ENCODE measurements around the gene AQP2.

AQP2 gene

DNA sequence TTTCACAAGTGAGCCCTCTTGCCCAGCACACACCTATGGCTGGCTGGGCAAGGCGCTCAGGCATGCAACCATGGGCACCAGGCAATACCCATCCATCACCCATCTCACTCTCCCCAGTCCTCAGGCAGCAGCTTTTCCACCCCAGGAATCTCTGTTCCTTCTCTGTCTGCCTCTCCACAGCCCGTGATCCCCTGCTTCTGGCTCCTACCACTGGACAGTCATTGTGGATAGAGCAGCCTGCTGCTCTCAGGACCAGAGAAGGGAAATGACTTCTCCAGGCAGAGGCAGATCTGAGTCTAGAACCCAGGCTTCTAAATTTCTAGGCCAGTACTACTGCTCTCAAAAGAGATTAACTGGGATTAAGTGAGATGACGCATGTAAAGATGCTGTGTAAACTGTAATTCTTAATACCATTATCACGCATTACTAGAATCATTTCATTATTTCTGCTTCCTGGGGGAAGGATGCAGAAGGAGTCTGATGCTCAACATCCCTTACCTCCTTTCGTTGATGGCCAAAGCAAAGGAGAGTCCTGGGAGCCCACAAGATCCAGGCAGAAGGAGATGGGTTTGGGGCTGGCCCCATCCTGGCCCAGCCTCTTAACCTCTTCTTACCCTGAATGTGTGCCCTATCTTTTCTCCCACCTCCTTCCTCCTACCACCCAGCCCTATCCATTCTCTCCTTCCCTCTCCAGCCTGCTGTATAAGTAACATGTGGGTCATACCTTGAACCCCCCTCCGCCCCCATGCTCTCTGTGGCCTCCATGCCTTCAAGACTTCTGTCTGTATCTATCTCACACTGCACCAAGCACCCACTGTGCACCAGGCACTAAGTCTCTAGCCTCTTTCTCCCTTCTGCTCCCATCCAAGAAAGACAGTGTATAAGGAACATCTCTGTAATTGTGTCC lies 6.4 kb downstream of the AQP2 start:
- H3K27me3 ChIP-seq = no peaks in the 10 kb centered on the region
- no peak for DNase-seq
- TF ChIP-seq, protein P1, sequence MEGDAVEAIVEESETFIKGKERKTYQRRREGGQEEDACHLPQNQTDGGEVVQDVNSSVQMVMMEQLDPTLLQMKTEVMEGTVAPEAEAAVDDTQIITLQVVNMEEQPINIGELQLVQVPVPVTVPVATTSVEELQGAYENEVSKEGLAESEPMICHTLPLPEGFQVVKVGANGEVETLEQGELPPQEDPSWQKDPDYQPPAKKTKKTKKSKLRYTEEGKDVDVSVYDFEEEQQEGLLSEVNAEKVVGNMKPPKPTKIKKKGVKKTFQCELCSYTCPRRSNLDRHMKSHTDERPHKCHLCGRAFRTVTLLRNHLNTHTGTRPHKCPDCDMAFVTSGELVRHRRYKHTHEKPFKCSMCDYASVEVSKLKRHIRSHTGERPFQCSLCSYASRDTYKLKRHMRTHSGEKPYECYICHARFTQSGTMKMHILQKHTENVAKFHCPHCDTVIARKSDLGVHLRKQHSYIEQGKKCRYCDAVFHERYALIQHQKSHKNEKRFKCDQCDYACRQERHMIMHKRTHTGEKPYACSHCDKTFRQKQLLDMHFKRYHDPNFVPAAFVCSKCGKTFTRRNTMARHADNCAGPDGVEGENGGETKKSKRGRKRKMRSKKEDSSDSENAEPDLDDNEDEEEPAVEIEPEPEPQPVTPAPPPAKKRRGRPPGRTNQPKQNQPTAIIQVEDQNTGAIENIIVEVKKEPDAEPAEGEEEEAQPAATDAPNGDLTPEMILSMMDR (IDR thresholded peaks at IDR 0.05; ENCODE audit: low read depth, low read length) = no peak
- H3K4me1 ChIP-seq = peaks cover 2% of the 10 kb centered on the region; the same call in 1 of the 2 replicates
- H3K9me3 ChIP-seq = no peaks in the 10 kb centered on the region
- no peak overlapping the region for H3K4me3 ChIP-seq (ENCODE audit: low read depth, low read length)
- no peaks in the 10 kb centered on the region for H3K36me3 ChIP-seq

DNA sequence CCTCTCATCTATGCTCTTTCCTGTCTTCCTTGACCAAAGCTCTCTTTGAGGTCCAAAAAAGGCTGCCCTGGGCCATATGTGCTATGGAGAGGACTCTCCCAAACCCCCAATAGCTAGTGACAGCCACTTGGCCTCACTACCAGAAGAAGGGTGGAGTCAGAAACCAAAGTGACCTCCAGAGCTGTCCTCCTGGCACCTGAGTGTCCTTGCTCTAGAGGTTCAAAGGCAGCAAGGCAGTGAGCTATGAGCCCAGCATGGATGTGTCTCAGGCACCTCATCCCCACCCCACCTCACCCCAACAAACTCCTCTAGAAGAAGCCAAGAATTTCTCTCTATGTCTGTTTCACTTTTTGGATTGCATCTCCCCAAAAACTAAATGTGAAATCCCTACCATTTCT lies 7.0 kb downstream of the AQP2 start:
- DNase-seq = no peak
- TF ChIP-seq, protein P1 (IDR thresholded peaks at IDR 0.05; ENCODE audit: low read depth, low read length) = no peak
- H3K36me3 ChIP-seq = no peaks in the 10 kb centered on the region
- no peaks in the 10 kb centered on the region for H3K27me3 ChIP-seq
- no peaks in the 10 kb centered on the region for H3K9me3 ChIP-seq
- no peak overlapping the region for H3K4me3 ChIP-seq (ENCODE audit: low read depth, low read length)
- peaks cover 2% of the 10 kb centered on the region; the same call in 1 of the 2 replicates for H3K4me1 ChIP-seq

DNA sequence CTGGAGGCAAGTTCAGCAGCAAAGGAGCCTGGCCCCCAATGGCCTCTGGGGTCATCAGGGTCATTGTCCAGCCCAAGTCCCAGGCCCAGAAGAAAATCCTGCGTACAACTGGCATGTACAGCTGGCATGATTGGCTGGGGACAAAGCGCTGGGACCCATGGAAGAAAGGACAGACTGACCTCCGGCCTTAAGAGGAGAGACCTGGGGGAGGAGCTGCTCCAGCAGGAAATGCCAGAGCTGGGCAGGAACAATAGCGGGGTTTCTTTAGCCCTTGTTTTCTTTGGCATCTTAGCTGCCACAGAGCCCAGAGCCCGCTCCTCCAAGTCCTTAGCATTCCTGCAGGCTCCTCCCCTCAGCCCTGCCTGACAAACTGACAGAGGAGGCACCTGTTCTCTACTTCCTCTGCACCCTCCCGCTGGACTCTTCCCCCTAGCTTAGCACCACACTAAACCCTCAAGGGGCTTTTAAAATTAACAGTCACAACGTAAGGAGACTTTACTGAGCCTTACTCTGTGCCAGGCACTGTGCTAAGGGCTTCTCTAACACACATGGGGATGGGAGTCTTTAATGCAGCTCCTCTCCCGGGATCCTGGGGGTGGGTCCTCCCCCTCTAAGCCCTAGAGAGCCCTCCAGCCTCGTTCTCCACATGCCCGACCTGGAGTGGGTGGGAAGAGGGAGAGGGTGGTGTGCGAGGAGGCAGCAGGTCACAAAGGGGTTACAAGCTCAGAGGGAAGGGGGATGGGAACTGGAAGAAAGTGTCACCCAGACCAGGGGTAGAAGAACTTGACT lies 9.3 kb downstream of the AQP2 start:
- DNase-seq = no peak
- TF ChIP-seq, protein P1 (IDR thresholded peaks at IDR 0.05; ENCODE audit: low read depth, low read length) = no peak
- Histone ChIP-seq H3K9me3 (no peaks in the 10 kb centered on the region), H3K4me1 (no peaks in the 10 kb centered on the region), H3K36me3 (no peaks in the 10 kb centered on the region), H3K4me3 (ENCODE audit: low read depth, low read length) (no peak overlapping the region), H3K27me3 (no peaks in the 10 kb centered on the region)

DNA sequence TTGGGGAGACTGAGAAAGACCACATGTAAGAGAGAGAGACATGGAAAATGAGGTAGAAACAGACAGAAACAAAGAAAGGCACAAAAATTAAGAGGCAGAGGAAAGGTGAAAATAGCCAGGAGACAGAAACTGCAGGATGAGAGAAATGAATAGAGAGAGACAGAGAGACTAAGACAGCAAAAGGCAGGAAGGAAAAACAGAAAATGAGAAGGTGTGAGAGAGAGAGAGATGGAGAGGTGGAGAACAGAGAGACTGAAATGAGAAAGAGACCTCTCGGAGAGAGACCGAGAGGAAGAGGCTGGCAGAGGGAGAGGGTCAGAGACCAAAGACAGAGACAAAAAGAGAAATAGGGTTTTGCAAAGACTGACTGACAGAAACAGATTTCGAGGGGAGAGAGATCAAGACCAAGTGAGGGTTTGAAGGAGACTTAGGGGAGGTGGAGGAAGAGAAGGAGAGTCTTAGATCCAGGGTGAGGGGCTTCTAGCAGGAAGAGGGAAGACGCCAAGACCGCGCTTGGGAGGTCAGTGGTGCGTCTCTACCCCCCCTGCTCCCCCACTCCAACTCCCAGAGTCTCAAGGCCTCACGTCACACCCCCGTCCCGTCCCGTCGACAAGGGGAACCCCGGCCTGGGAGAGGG lies 10.1 kb downstream of the AQP2 start:
- TF ChIP-seq, protein P1 (IDR thresholded peaks at IDR 0.05; ENCODE audit: low read depth, low read length) = no peak
- no peaks in the 10 kb centered on the region for H3K27me3 ChIP-seq
- no peaks in the 10 kb centered on the region for H3K9me3 ChIP-seq
- no peaks in the 10 kb centered on the region for H3K4me1 ChIP-seq
- DNase-seq = no peak
- H3K4me3 ChIP-seq (ENCODE audit: low read depth, low read length) = no peak overlapping the region
- no peaks in the 10 kb centered on the region for H3K36me3 ChIP-seq

DNA sequence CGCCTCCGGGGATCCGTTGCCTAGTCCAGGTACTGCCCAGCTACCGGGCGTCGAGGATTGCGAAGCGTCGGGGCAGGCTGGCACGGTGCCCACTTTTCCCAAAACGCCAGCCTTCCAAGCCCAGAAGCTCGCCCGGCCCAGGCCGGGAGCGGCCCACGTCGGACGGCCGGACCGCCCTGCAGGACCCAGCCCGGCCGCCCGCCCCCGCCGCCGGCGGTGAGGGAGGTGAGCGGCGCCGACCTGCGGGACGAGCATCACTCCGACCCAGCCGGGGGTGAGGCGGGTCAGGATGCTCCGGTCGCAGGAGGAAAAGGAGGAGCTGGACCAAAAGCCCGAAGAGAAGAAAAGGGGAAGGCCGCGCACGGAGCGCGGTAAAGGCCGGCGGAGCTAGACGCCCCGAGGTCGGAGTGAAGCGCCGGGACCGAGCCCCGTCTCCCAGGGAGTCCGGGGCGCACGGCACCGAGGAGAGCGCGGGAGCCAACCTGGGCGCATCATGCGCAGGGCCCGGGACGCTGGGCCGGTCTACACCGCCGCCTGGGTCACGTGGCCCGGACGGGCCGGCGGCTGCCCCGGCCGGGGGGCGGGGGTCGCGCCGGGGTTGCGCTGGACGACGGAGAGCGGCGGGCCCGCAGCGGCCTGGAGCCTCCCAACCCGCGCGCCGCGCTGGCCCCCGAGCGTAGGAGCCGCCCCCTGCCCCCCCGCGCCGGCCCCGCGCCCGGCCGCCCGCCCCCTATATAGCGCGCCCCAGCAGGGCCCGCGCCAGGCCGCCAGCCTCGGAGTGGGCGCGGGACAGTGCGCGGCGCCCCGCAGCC lies 10.8 kb downstream of the AQP2 start, which contains the start of gene AQP5:
Gene AQP5 (plus strand): TSS at position 762 of the 812 bp plus-strand sequence. CDS start 146 bp downstream, outside the sequence.
- H3K4me3 ChIP-seq (ENCODE audit: low read depth, low read length) = no peak within 1 kb of the TSS
- H3K9me3 ChIP-seq = no peaks in the 10 kb centered on the region
- no peaks in the 10 kb centered on the region for H3K36me3 ChIP-seq
- no peak for DNase-seq
- TF ChIP-seq, protein P1 (IDR thresholded peaks at IDR 0.05; ENCODE audit: low read depth, low read length) = no peak
- no peaks in the 10 kb centered on the region for H3K27me3 ChIP-seq
- no peaks in the 10 kb centered on the region; the same call in 1 of the 2 replicates for H3K4me1 ChIP-seq
